Panc1 (cell line): ENCODE measurements around the gene ZG16. TPM values are rescaled to one million over a fixed set of nuclear protein-coding genes. Genes with fewer than 3 reads are reported as not detected.

Experiments used
- ATAC-seq: fragments of 200-7000 bp; cut with Tn5 transposase; 2 replicates; pipeline ENCODE4 v1.9.1; 2020; ENCODE audit warnings: mild to moderate bottlenecking, moderate library complexity
- BruUV-seq: library from RNA; stranded (reverse); fragments of 400-500 nt; replicated peaks from 2 replicates; lab custom pipeline; 2021; lab: Mats Ljungman, UMichigan
- CTCF ChIA-PET: fragments of 300-600 bp; sonication (Branson Sonifier 250); formaldehyde crosslinking; loops from one replicate; lab custom pipeline; 2022; ENCODE audit warnings: antibody characterized with exemption; lab: Charles Lee
- POLR2A ChIA-PET: fragments of 300-600 bp; sonication (Branson Sonifier 250); formaldehyde crosslinking; loops from one replicate; lab custom pipeline; 2022; ENCODE audit warnings: antibody characterized with exemption; lab: Charles Lee
- DNase-seq: peaks from one replicate; pipeline ENCODE4 v3.0.0-alpha.2; 2010; ENCODE audit warnings: low read depth, low spot score
- H3K27ac ChIP-seq: 2 replicates; pipeline ENCODE4 v1.5.1; 2011; ENCODE audit warnings: mild to moderate bottlenecking, low read length, inconsistent platforms
- H3K27me3 ChIP-seq: fragments of 200-500 bp; sonication (Bioruptor generic); 2 replicates; pipeline ENCODE4 v1.6.0; 2014; ENCODE audit warnings: low read length, inconsistent platforms; ENCODE audit not compliant: control insufficient read depth, insufficient read depth
- H3K36me3 ChIP-seq: fragments of 200-500 bp; sonication (Bioruptor generic); 2 replicates; pipeline ENCODE4 v1.5.1; 2014; ENCODE audit warnings: inconsistent platforms, mild to moderate bottlenecking, low read length, moderate library complexity; ENCODE audit not compliant: control insufficient read depth, insufficient read depth
- H3K4me1 ChIP-seq: 2 replicates; pipeline ENCODE4 v1.5.1; 2011; ENCODE audit warnings: inconsistent platforms, mild to moderate bottlenecking, low read length, moderate library complexity; ENCODE audit not compliant: control insufficient read depth, insufficient read depth
- H3K4me3 ChIP-seq, 2 experiments: 2 replicates each; pipeline ENCODE4 v1.5.1; 2011 to 2012; ENCODE audit warnings: low read depth in 2 of 2, low read length in 2 of 2, mild to moderate bottlenecking in 2 of 2, inconsistent platforms in 1 of 2, moderate library complexity in 1 of 2
- H3K9me3 ChIP-seq: fragments of 200-500 bp; sonication (Bioruptor generic); 2 replicates; pipeline ENCODE4 v1.5.1; 2014; ENCODE audit warnings: low read depth, mild to moderate bottlenecking, inconsistent platforms, low read length, moderate library complexity; ENCODE audit not compliant: control insufficient read depth, insufficient read depth
- CTCF ChIP-seq: fragments of 450-650 bp; IDR thresholded peaks from 2 replicates; pipeline ENCODE4 v1.5.1; 2017; ENCODE audit warnings: mild to moderate bottlenecking
- POLR2AphosphoS5 ChIP-seq: IDR thresholded peaks from 2 replicates; pipeline ENCODE4 v1.6.1; 2012; ENCODE audit warnings: mild to moderate bottlenecking, low read depth, low read length, moderate library complexity
- REST ChIP-seq, 2 experiments: IDR thresholded peaks; 2 replicates each; pipeline ENCODE4 v1.6.1; 2011 to 2012; ENCODE audit warnings: low read depth in 2 of 2, control low read depth in 1 of 2, low read length in 1 of 2, mild to moderate bottlenecking in 1 of 2, moderate library complexity in 1 of 2; ENCODE audit not compliant: insufficient read depth in 1 of 2
- SIN3A ChIP-seq: IDR thresholded peaks from 2 replicates; pipeline ENCODE4 v1.6.1; 2012; ENCODE audit warnings: low read depth, mild to moderate bottlenecking, low read length, moderate library complexity, borderline replicate concordance; ENCODE audit not compliant: insufficient read depth
- TCF7L2 ChIP-seq: IDR thresholded peaks from 2 replicates; pipeline ENCODE4 v1.6.1; 2011; ENCODE audit warnings: mild to moderate bottlenecking, low read depth, low read length, inconsistent platforms
- in situ Hi-C: cut with HindIII; loops from 2 replicates; pipeline ENCODE4 v1.10.0; 2016; ENCODE audit warnings: low sequenced_read_pairs, low pct_unique_long_range_greater_than_20kb
- intact Hi-C: fragments of 100-400 bp; cut with micrococcal nuclease; formaldehyde crosslinking; loops from one replicate; pipeline ENCODE4 v1.10.0; 2022; ENCODE audit not compliant: unreplicated experiment
- total RNA-seq: library from RNA; stranded (reverse); gene quantifications from one replicate; pipeline ENCODE4 v1.2.1, GENCODE V29; 2021; ENCODE audit not compliant: unreplicated experiment

ZG16 gene
- total RNA-seq, 1 experiment from 2014 or later = not detected

- H3K27ac ChIP-seq = peak overlapping the region; percentile 36
- no peak overlapping the region for H3K4me3 ChIP-seq
- H3K27me3 ChIP-seq = no peaks in the 10 kb centered on the region
- no TSS peak for BruUV-seq
- CTCF ChIA-PET = no interaction called here
- no peaks in the 10 kb centered on the region; the same call in 1 of the 2 replicates for H3K36me3 ChIP-seq
- DNase-seq = no peak
- H3K4me1 ChIP-seq = peaks cover 37% of the 10 kb centered on the region
- intact Hi-C loops (no loop called here), in situ Hi-C loops (no loop called here)
- POLR2A ChIA-PET = no interaction called here
- no peaks in the 10 kb centered on the region for H3K9me3 ChIP-seq
- TF ChIP-seq REST (IDR thresholded peaks at IDR 0.05; ENCODE audit: insufficient read depth in 1 of 2, low read depth in 2 of 2, low read length in 1 of 2) = no peak
- no peak for TF ChIP-seq TCF7L2
- TF ChIP-seq POLR2AphosphoS5 = no peak
- no peak for TF ChIP-seq CTCF
- TF ChIP-seq SIN3A = no peak
- ATAC-seq = peak; percentile 4; the same call in 1 of the 2 replicates
These were observed 47.3 kb downstream of the ZG16 start for GRCh38 chr16:29825145-29826044.

- Histone ChIP-seq H3K27me3 (no peaks in the 10 kb centered on the region), H3K4me3 (no peak overlapping the region), H3K4me1 (peaks cover 29% of the 10 kb centered on the region), H3K36me3 (no peaks in the 10 kb centered on the region), H3K9me3 (no peaks in the 10 kb centered on the region), H3K27ac (no peak overlapping the region)
- DNase-seq = no peak
- no TSS peak for BruUV-seq
- intact Hi-C loops (no loop called here), in situ Hi-C loops (no loop called here)
- ChIA-PET CTCF (interaction anchor here (0.6 to 0.7 kb wide), 3 partner anchors 9 to 214 kb away, joined by 7 to 20 read pairs (median 10); no protein-coding TSS in a partner anchor), POLR2A (no interaction called here)
- ATAC-seq = no peak
- TF ChIP-seq POLR2AphosphoS5 (no peak), CTCF (no peak), REST (IDR thresholded peaks at IDR 0.05; ENCODE audit: insufficient read depth in 1 of 2, low read depth in 2 of 2, low read length in 1 of 2) (no peak), TCF7L2 (no peak), SIN3A (no peak)
These were observed 48.3 kb downstream of the ZG16 start for GRCh38 chr16:29826342-29826695.
